K562 (cell line): Measurements from ENCODE around the gene TMEM184B. TPM values are rescaled to one million over a fixed set of nuclear protein-coding genes. Genes with fewer than 3 reads are reported as not detected.

Source experiments
- ATAC-seq: fragments of 200-7000 bp; cut with Tn5 transposase; 3 replicates; pipeline ENCODE4 v1.9.1; 2020; ENCODE audit warnings: moderate library complexity
- BruUV-seq: library from RNA; stranded (reverse); fragments of 400-500 nt; replicated peaks from 2 replicates; lab custom pipeline; 2021; lab: Mats Ljungman, UMichigan
- CTCF ChIA-PET: fragments of 300-600 bp; formaldehyde crosslinking; extraction: SDS; loops from one replicate; lab custom pipeline; 2021; ENCODE audit warnings: low intra/inter-chr PET ratio; lab: Yijun Ruan, JAX
- POLR2A ChIA-PET: fragments of 300-600, 350-650 bp; sonication (Branson Sonifier 250); formaldehyde crosslinking; extraction: SDS; loops from one replicate; lab custom pipeline; 2021; ENCODE audit warnings: antibody characterized with exemption, inconsistent platforms; lab: Yijun Ruan, JAX
- DNase-seq, 4 experiments: peaks; one replicate each; pipeline versions ENCODE4 v3.0.0 to v3.0.0-alpha.2; 2011 to 2018; ENCODE audit warnings: low spot score in 3 of 4, mixed read lengths in 3 of 4; ENCODE audit errors: extremely low read depth in 1 of 4
- FAIRE-seq: peaks from 2 replicates; lab custom pipeline; 2011; peaks lifted over from hg19 to GRCh38; lab: Jason Lieb, UNC
- H2AFZ ChIP-seq: 2 replicates; pipeline ENCODE4 v1.6.0; 2011; ENCODE audit warnings: low read depth, low read length, control low read depth, inconsistent platforms
- H3K27ac ChIP-seq: fragments of 200-600 bp; 3 replicates; pipeline ENCODE4 v1.8.0; 2011; ENCODE audit warnings: low read depth, mild to moderate bottlenecking, control low read depth, inconsistent platforms, low read length, moderate library complexity, mixed read lengths; ENCODE audit errors: extremely low read depth
- H3K27me3 ChIP-seq, 2 experiments: fragments of 300-600 bp in 1 of 2; 2 replicates in 1 of 2; 3 replicates in 1 of 2; pipeline versions ENCODE4 v1.6.0 to v1.8.0; 2011; ENCODE audit warnings: inconsistent platforms in 2 of 2, low read length in 2 of 2, mild to moderate bottlenecking in 1 of 2, mixed read lengths in 1 of 2, moderate library complexity in 1 of 2; ENCODE audit not compliant: control insufficient read depth in 2 of 2, insufficient read depth in 2 of 2
- H3K36me3 ChIP-seq: fragments of 300-600 bp; 3 replicates; pipeline ENCODE4 v1.8.0; 2011; ENCODE audit warnings: mild to moderate bottlenecking, low read length, inconsistent platforms; ENCODE audit not compliant: control insufficient read depth, insufficient read depth
- H3K4me1 ChIP-seq, 2 experiments: fragments of 200-600 bp in 1 of 2; replicated peaks in 1 of 2; 2 replicates in 1 of 2; 3 replicates in 1 of 2; pipeline versions ENCODE4 v1.5.1 to v1.8.0; 2011; ENCODE audit warnings: inconsistent platforms in 2 of 2, low read length in 2 of 2, mild to moderate bottlenecking in 1 of 2, mixed read lengths in 1 of 2, moderate library complexity in 1 of 2; ENCODE audit not compliant: control insufficient read depth in 2 of 2, insufficient read depth in 2 of 2
- H3K4me2 ChIP-seq: 2 replicates; pipeline ENCODE4 v1.6.1; 2011; ENCODE audit warnings: low read length, control low read depth, inconsistent platforms, mixed read lengths; ENCODE audit not compliant: insufficient read depth
- H3K4me3 ChIP-seq: fragments of 200-600 bp; sonication (generic), shearing (Covaris generic); 2 replicates; pipeline ENCODE4 v1.5.1; 2016; ENCODE audit warnings: control low read depth, inconsistent platforms
- H3K79me2 ChIP-seq: fragments of 200-600 bp; 3 replicates; pipeline ENCODE4 v1.8.0; 2011; ENCODE audit warnings: low read length, inconsistent platforms; ENCODE audit not compliant: control insufficient read depth, insufficient read depth
- H3K9ac ChIP-seq, 2 experiments: 2 replicates each; pipeline versions ENCODE4 v1.6.0 to v1.6.1; 2011; ENCODE audit warnings: low read depth in 2 of 2, low read length in 2 of 2, control low read depth in 1 of 2, inconsistent platforms in 1 of 2, mild to moderate bottlenecking in 1 of 2, mixed read lengths in 1 of 2; ENCODE audit not compliant: insufficient read depth in 1 of 2
- H3K9me1 ChIP-seq: one replicate; pipeline ENCODE4 v1.6.0; 2011; ENCODE audit warnings: inconsistent platforms, mild to moderate bottlenecking, low read length, moderate library complexity; ENCODE audit not compliant: control insufficient read depth, insufficient read depth
- H3K9me3 ChIP-seq: replicated peaks from 2 replicates; pipeline ENCODE4 v1.5.1; 2011; ENCODE audit warnings: low read depth, low read length, inconsistent platforms; ENCODE audit not compliant: control insufficient read depth, insufficient read depth
- H4K20me1 ChIP-seq: replicated peaks from 2 replicates; pipeline ENCODE4 v1.6.1; 2011; ENCODE audit warnings: low read length, inconsistent platforms, mixed read lengths; ENCODE audit not compliant: control insufficient read depth, insufficient read depth
- E2F3 ChIP-seq: fragments of 250-450 bp; sonication (Bioruptor Pico); IDR thresholded peaks from 2 replicates; pipeline ENCODE4 v1.4.0; 2020; ENCODE audit warnings: mild to moderate bottlenecking
- PHF21A ChIP-seq: fragments of 450-650 bp; IDR thresholded peaks from 2 replicates; pipeline ENCODE4 v1.6.1; 2017; ENCODE audit warnings: low read depth, borderline replicate concordance
- PPARD ChIP-seq: fragments of 250-450 bp; sonication (Bioruptor Pico); IDR thresholded peaks from 2 replicates; pipeline ENCODE4 v1.8.0; 2022; ENCODE audit warnings: inconsistent platforms, mild to moderate bottlenecking, moderate library complexity
- RFX7 ChIP-seq: fragments of 250-450 bp; sonication (Bioruptor Pico); IDR thresholded peaks from 2 replicates; pipeline ENCODE4 v1.5.1; 2021; ENCODE audit warnings: mild to moderate bottlenecking
- WGBS: fragments of 100-300 bp; shearing (Covaris generic); methylation state at CpG from one replicate; pipeline ENCODE4 v1.1.6; 2016; ENCODE audit warnings: low coverage, mixed read lengths; ENCODE audit not compliant: insufficient coverage; ENCODE audit errors: missing lambda C conversion rate; 5-methylcytosine and 5-hydroxymethylcytosine counted together
- in situ Hi-C: fragments of 300-500 bp; cut with MboI; formaldehyde crosslinking; loops from 4 replicates; pipeline ENCODE4 v1.15.0; 2018; ENCODE audit warnings: inconsistent platforms, mixed read lengths
- intact Hi-C: fragments of 100-400 bp; cut with micrococcal nuclease; formaldehyde crosslinking; loops from 2 replicates; pipeline ENCODE4 v1.14.2; 2022
- polyA plus RNA-seq, 8 experiments: library from polyadenylated mRNA; depleted of rRNA in 4 of 8; stranded (reverse) in 5 of 8; unstranded in 3 of 8; fragments of >200 nt; fragmentation: Nextera tagmentation in 2 of 8; fragmentation: Illumina TruSeq in 1 of 8; extraction: Ambion mirVana in 2 of 8; extraction: Trizol in 1 of 8; gene quantifications; 2 replicates each; pipeline versions ENCODE4 v1.2.1 to v1.2.3, GENCODE V29; 2011 to 2014; ENCODE audit warnings: inconsistent platforms in 1 of 8, missing spikeins in 1 of 8
- total RNA-seq, 7 experiments: library from RNA; depleted of rRNA in 6 of 7; stranded (reverse); fragments of >200 nt in 6 of 7; fragmentation: Illumina TruSeq in 2 of 7; extraction: Trizol in 2 of 7; gene quantifications; 2 replicates each; pipeline versions ENCODE4 v1.2.1 to v1.2.3, GENCODE V29; 2011 to 2021; ENCODE audit warnings: low replicate concordance in 1 of 7
- TF ChIP-seq, protein P1 (sequence below): fragments of 150-350 bp; IDR thresholded peaks from 2 replicates; pipeline ENCODE4 v1.6.1; 2014; ENCODE audit warnings: low read depth, mild to moderate bottlenecking, low read length, borderline replicate concordance

Gene TMEM184B
- total and polyA plus RNA-seq, 9 of the 15 experiments (the other 6 are each of a cell fraction or from before 2014, with no cell fraction given) = 0.31 to 25.1 (median 6.2) TPM

DNA sequence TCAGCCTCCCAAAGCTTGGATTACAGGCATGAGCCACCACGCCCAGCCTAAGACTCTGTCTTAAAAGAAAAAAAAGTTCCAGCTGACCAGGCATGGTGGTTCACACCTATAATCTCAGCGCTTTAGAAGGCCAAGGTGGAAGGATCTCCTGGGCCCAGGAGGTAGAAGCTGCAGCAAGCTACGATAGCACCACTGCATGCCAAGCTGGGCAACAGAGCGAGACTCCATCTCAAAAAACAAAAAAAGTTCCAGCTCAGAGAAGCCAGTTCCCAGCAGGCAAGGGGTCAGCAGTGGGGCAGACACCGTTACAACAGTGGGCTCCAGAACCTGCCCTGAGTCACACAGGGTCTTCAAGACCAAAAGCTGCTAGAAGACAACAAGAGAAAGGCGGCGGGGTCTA lies 3.3 kb downstream of the TMEM184B start:
- ATAC-seq (no peak), DNase-seq (no peak), FAIRE-seq (no peak)
- peaks cover 64% of the 10 kb centered on the region for H3K79me2 ChIP-seq
- POLR2A ChIA-PET = interaction anchor here (1.7 kb wide), 1 partner anchor 11 kb away, joined by 3 read pairs; no protein-coding TSS in a partner anchor
- BruUV-seq = no TSS peak
- H2AFZ ChIP-seq = no peak overlapping the region
- intact Hi-C loops = loop anchor here (10.0 kb wide), 1 partner anchor 85 kb away; no protein-coding TSS in a partner anchor
- H3K9me1 ChIP-seq = no peaks in the 10 kb centered on the region
- in situ Hi-C loops = no loop called here
- 100% methylated on average over 2 of the region's 7 CpGs for WGBS
- peaks cover 7% of the 10 kb centered on the region; the same call in 1 of the 2 replicates for H4K20me1 ChIP-seq
- no peaks in the 10 kb centered on the region for H3K27me3 ChIP-seq
- H3K36me3 ChIP-seq = peaks cover 16% of the 10 kb centered on the region; the same call in 2 of the 3 replicates
- CTCF ChIA-PET = no interaction called here
- H3K4me1 ChIP-seq = peaks cover 23 to 43% of the 10 kb centered on the region in 2 experiments
- H3K4me3 ChIP-seq = no peak overlapping the region
- no peaks in the 10 kb centered on the region for H3K9me3 ChIP-seq
- TF ChIP-seq, protein P1, sequence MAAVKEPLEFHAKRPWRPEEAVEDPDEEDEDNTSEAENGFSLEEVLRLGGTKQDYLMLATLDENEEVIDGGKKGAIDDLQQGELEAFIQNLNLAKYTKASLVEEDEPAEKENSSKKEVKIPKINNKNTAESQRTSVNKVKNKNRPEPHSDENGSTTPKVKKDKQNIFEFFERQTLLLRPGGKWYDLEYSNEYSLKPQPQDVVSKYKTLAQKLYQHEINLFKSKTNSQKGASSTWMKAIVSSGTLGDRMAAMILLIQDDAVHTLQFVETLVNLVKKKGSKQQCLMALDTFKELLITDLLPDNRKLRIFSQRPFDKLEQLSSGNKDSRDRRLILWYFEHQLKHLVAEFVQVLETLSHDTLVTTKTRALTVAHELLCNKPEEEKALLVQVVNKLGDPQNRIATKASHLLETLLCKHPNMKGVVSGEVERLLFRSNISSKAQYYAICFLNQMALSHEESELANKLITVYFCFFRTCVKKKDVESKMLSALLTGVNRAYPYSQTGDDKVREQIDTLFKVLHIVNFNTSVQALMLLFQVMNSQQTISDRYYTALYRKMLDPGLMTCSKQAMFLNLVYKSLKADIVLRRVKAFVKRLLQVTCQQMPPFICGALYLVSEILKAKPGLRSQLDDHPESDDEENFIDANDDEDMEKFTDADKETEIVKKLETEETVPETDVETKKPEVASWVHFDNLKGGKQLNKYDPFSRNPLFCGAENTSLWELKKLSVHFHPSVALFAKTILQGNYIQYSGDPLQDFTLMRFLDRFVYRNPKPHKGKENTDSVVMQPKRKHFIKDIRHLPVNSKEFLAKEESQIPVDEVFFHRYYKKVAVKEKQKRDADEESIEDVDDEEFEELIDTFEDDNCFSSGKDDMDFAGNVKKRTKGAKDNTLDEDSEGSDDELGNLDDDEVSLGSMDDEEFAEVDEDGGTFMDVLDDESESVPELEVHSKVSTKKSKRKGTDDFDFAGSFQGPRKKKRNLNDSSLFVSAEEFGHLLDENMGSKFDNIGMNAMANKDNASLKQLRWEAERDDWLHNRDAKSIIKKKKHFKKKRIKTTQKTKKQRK = no peak
- TF ChIP-seq PPARD (CRISPR knock-in tag) = no peak
- no peak for TF ChIP-seq PHF21A
- no peak for TF ChIP-seq RFX7 (CRISPR knock-in tag)
- TF ChIP-seq E2F3 (CRISPR knock-in tag) = no peak
- H3K4me2 ChIP-seq = no peak overlapping the region
- H3K27ac ChIP-seq = no peak overlapping the region
- no peak overlapping the region; a peak in 1 of 4 replicates for H3K9ac ChIP-seq
